Kidney capillary endothelial cell (primary cell): Measurements from ENCODE around the gene NETO2.
"Not testable (repeated sequence)": the region's sequence is repeated elsewhere in the genome, so short reads cannot be mapped to it uniquely, and the experiment has no call there.

ENCODE experiments used
- DNase-seq: peaks from one replicate; pipeline ENCODE4 v3.0.0-alpha.2; 2018; ENCODE audit warnings: low spot score

The NETO2 gene, protein sequence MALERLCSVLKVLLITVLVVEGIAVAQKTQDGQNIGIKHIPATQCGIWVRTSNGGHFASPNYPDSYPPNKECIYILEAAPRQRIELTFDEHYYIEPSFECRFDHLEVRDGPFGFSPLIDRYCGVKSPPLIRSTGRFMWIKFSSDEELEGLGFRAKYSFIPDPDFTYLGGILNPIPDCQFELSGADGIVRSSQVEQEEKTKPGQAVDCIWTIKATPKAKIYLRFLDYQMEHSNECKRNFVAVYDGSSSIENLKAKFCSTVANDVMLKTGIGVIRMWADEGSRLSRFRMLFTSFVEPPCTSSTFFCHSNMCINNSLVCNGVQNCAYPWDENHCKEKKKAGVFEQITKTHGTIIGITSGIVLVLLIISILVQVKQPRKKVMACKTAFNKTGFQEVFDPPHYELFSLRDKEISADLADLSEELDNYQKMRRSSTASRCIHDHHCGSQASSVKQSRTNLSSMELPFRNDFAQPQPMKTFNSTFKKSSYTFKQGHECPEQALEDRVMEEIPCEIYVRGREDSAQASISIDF

GRCh38 chr16:47143677-47144558 lies at the start of gene NETO2:
NETO2 (minus strand) TSS chr16:47143945; CDS start chr16:47143612, 333 bp downstream.
- peak; percentile 62 for DNase-seq

DNA sequence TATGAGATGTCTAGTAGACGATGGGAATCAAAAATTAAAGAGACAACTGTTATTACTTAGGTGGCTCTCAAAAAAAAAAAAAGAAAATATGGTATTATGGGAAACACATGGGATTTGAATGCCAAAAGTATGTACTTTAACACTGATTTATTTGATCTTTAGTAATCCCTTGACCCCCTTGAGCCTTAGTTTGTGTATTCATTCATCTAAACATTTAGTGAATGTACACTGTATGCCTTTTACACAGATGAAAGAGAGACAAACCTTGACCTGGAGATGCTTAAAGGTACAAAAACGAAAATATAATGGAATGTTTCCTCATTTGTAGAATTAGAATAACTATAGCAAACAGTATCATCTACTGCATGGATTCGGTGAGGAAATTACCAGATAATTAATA lies 38.6 kb upstream of the NETO2 start:
- DNase-seq, result no peak

DNA sequence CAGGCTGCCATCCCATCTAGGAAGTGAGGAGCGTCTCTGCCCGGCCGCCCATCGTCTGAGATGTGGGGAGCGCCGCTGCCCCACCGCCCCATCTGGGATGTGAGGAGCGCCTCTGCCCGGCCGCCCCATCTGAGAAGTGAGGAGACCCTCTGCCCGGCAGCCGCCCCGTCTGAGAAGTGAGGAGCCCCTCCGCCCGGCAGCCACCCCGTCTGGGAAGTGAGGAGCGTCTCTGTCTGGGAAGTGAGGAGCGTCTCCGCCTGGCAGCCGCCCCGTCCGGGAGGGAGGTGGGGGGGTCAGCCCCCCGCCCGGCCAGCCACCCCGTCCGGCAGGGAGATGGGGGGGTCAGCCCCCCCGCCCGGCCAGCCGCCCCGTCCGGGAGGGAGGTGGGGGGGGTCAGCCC lies 37.3 kb upstream of the NETO2 start:
- DNase-seq, result not testable (repeated sequence)

- DNase-seq, result no peak
These were observed 36.3 kb upstream of the NETO2 start for GRCh38 chr16:47180073-47180472.

GRCh38 chr16:47175152-47175551 lies 31.4 kb upstream of the NETO2 start:
- no peak for DNase-seq

DNA sequence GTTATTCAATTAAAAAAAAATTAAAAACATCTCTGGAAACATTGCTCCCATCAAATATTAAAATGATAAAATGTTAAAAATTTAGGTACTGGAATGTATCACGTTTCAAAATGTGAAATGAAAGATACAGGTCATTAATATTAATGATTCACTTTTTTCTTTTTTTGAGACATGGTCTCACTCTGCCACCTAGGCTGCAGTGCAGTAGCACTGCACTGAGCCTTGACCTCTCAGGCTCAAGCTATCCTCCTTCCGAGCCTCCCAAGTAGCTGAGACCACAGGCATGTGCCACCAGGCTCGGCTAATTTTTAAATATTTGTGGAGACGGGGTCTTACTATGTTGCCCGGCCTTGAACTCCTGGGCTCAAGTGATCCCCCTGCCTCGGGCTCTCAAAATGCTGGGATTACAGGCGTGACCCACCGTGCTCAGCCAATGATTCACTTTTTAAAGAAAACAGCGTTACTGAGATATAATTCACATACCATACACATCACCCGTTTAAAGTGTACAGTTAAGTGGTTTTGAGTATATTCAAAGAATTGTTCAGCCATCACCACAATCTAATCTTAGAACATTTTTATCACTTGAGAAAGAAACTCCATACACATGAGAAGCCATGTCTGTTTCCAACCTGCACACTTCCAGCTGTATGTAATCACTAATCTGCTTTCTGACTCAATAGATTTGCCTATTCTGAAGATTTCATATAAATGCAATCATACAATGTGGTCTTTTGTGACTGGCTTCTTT lies 19.1 kb upstream of the NETO2 start:
- no peak for DNase-seq

DNA sequence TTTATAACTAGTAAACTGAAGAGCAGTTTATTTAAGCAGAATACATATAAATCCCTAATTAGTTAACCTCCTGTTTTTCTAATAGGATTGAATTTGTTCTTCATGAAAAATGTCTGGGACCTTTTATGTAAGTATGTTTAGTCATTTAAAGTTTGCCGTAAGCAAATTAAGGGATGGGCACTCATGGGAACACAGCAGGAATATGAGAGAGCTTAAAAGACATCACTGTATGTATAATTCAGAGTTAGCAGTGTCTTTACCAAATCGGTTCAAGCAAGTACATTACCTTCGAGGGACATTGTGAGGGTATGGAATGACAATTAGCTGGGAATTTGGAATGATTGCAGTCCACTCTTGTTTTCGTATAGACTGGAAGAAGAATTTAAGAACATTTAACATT lies 17.7 kb upstream of the NETO2 start:
- no peak for DNase-seq

DNA sequence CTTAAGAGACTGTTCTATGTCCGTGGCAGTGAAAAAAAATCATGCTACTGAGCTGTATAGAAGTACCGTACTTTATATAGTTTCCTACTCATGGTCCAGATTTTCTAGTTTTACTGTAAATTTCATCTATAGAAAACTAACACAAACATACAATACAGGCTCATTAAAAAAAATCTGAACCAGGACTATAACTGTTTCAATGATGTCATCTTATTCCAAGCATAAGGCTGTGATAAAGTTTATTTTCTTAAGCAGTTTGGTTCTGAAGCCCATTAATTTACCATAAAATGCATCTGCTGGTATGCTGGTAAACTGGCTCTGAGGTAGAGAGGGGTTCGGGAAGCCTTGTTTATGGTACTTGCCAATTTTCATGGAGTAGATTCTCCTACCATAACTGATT lies 16.7 kb upstream of the NETO2 start:
- no peak for DNase-seq

GRCh38 chr16:47158992-47159391 lies 15.2 kb upstream of the NETO2 start:
- no peak for DNase-seq

- DNase-seq, result no peak
These were observed 13.0 kb upstream of the NETO2 start for GRCh38 chr16:47156680-47157215.

GRCh38 chr16:47152501-47152900 lies 8.8 kb upstream of the NETO2 start:
- not testable (repeated sequence) for DNase-seq

GRCh38 chr16:47150067-47150466 lies 6.3 kb upstream of the NETO2 start:
- no peak for DNase-seq

- DNase-seq, result no peak
These were observed 773 bp upstream of the NETO2 start for GRCh38 chr16:47144559-47144877.

DNA sequence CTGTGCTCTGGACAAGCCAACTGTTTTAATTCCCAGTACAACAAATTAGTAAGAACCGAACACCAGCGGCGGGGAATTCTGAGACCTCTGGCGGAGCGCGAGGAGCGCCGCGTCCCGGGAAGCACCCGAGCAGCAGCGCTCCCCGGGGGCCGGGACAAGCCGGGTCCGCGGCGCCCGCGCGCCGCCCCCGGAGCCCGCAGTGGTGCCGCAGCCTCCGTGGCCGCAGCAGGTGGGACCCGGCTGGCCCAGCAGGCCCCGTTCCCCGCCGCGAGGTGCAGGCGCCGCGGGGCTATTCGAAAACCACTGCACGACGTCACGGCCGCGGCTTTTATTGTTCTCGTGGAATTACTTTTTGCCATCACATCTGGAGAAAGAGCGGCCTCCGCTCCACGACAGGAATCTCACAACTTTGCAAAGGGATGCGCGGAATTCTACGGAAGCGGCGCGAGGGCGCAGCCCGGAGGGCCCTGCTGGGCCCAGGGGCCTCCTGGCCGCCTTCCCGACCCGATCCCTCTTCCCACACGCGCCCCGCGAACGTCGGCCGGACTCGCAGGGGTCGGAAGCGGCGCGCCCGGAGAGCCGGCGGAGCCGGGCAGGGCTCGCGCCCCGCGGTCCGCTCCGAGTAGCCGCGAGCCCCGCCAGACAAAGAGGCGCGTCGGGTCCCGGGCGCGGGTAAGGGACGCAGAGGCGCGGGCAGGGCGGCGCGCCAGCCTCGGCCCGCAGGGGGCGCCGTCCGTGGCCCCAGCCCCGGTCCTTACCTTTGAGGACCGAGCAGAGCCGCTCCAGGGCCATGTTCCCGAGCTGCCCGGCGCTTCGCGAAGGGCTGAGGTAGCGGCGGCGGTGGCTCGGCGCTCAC lies 696 bp downstream of the NETO2 start:
- peak; percentile 71 for DNase-seq

DNA sequence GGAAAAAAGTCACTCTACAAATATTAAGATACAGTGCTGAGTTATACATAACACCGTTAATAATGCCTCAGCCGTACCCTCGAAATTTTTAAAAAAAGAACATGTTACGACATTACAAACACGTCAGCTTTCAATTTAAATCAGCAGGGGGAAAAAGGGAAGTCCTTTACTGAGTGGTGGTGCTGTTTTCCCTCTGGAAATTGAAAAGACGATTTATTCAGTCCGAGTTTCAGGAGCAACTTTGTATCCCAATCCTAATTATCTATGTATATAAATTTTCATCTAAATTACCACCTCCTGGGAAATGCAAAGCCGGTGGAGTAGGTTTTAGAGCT lies 1.3 kb downstream of the NETO2 start:
- DNase-seq, result peak; percentile 39

GRCh38 chr16:47141773-47142485 lies 1.8 kb downstream of the NETO2 start:
- peak; percentile 80 for DNase-seq

DNA sequence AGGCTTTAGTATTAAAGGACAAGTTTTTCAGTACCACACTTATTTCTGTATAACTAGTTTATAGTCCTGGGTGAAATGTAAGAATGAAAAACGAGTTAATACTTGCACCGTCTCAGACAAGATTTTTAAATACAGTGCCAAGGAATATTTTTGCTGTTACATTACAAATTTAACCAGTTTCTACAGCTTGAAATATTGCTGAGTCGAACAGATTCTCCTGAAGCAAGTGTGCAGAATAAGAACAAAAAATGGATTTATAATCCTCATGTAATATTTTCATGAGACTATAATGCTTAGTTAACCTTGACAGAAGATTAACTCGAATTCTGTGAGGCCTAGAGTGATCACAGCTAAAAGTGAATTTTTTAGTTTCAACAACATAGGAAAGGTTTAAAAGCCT lies 3.1 kb downstream of the NETO2 start:
- no peak for DNase-seq

GRCh38 chr16:47139561-47140185 lies 4.1 kb downstream of the NETO2 start:
- no peak for DNase-seq

DNA sequence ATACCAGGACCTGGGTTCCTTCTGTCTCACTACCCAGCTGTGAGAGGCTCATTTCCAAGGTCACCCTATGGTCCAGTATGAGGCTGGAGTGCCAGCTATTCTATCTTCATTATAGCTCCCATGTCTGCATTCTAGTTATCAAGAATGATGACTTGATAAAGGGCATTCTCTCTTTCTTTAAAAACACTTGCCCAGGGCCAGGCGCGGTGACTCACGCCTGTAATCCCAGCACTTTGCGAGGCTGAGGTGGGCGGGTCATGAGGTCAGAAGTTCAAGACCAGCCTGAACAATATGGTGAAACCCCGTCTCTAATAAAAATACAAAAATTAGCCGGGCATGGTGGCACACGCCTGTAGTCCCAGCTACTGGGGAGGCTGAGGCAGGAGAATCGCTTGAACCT lies 5.8 kb downstream of the NETO2 start:
- not testable (repeated sequence) for DNase-seq
